Measurements from ENCODE around the gene VWF. TPM values are rescaled to one million over a fixed set of nuclear protein-coding genes. Genes with fewer than 3 reads are reported as not detected.
A peak's percentile ranks its signal among the peaks of the same experiment; 100 is the strongest.

VWF gene
- total RNA-seq, 4 donors from 2014 or later = 78.8 to 118 (median 101) TPM

GRCh38 chr12:6076346-6076745 is 48.1 kb downstream of the VWF start:
- no peaks in the 10 kb centered on the region for H3K36me3 ChIP-seq

GRCh38 chr12:6074979-6075585 is 49.4 kb downstream of the VWF start:
- intact Hi-C loops (cut with DNase I; ENCODE audit: low total_unique reads) = no loop called here
- ATAC-seq = peak; percentile 21 to 43
- TF ChIP-seq POLR2A (IDR thresholded peaks at IDR 0.05) (peak in 1 of 2 donors; percentile 8), CTCF (IDR thresholded peaks at IDR 0.05 in 4 of 5, conservative IDR thresholded peaks at IDR 0.05 in 1 of 5) (no peak)
- Histone ChIP-seq H3K36me3 (no peaks in the 10 kb centered on the region), H3K4me1 (peaks cover 0 to 5% of the 10 kb centered on the region in 2 donors), H3K4me3 (peak overlapping the region in 3 of 4 donors; percentile 17 to 41 (median 18)), H3K27me3 (peaks cover 0 to 7% (median 4%) of the 10 kb centered on the region in 3 donors), H3K27ac (peak overlapping the region in 3 of 4 donors; percentile 55 to 62 (median 58)), H3K9me3 (no peaks in the 10 kb centered on the region)
- in situ Hi-C loops (cut with MboI; ENCODE audit: low sequenced_read_pairs in 4 of 4) = no loop called here
- no peak for DNase-seq

More at GRCh38 chr12:6076346-6076745, 48.1 kb downstream of the VWF start:
- Histone ChIP-seq H3K4me1 (peaks cover 0 to 5% of the 10 kb centered on the region in 2 donors), H3K4me3 (no peak overlapping the region), H3K27ac (peak overlapping the region in 1 of 4 donors; percentile 20), H3K27me3 (peaks cover 0 to 7% (median 4%) of the 10 kb centered on the region in 3 donors), H3K9me3 (no peaks in the 10 kb centered on the region)
- TF ChIP-seq CTCF (IDR thresholded peaks at IDR 0.05 in 4 of 5, conservative IDR thresholded peaks at IDR 0.05 in 1 of 5) = no peak
- no peak for TF ChIP-seq POLR2A (IDR thresholded peaks at IDR 0.05)
- in situ Hi-C loops (cut with MboI; ENCODE audit: low sequenced_read_pairs in 4 of 4) (no loop called here), intact Hi-C loops (cut with DNase I; ENCODE audit: low total_unique reads) (no loop called here)
- DNase-seq (no peak), ATAC-seq (no peak)

GRCh38 chr12:6074427-6074826 is 50.0 kb downstream of the VWF start:
- Histone ChIP-seq H3K27me3 (peaks cover 0 to 7% (median 4%) of the 10 kb centered on the region in 3 donors), H3K9me3 (no peaks in the 10 kb centered on the region), H3K4me3 (peak overlapping the region in 3 of 4 donors; percentile 17 to 41 (median 18)), H3K27ac (peak overlapping the region in 3 of 4 donors; percentile 50 to 58 (median 55)), H3K36me3 (no peaks in the 10 kb centered on the region), H3K4me1 (peaks cover 0 to 7% of the 10 kb centered on the region in 2 donors)
- DNase-seq (no peak), ATAC-seq (no peak)
- in situ Hi-C loops (cut with MboI; ENCODE audit: low sequenced_read_pairs in 4 of 4) (no loop called here), intact Hi-C loops (cut with DNase I; ENCODE audit: low total_unique reads) (no loop called here)
- TF ChIP-seq CTCF (IDR thresholded peaks at IDR 0.05 in 4 of 5, conservative IDR thresholded peaks at IDR 0.05 in 1 of 5) = no peak
- no peak for TF ChIP-seq POLR2A (IDR thresholded peaks at IDR 0.05)

GRCh38 chr12:6073426-6073825 is 51.0 kb downstream of the VWF start:
- H3K4me1 ChIP-seq = peaks cover 0 to 9% of the 10 kb centered on the region in 2 donors
- no peak for ATAC-seq
- intact Hi-C loops (cut with DNase I; ENCODE audit: low total_unique reads) = no loop called here
- peaks cover 0 to 7% (median 4%) of the 10 kb centered on the region in 3 donors for H3K27me3 ChIP-seq
- H3K4me3 ChIP-seq = no peak overlapping the region
- no peak for DNase-seq
- in situ Hi-C loops (cut with MboI; ENCODE audit: low sequenced_read_pairs in 4 of 4) = no loop called here
- no peaks in the 10 kb centered on the region for H3K9me3 ChIP-seq
- TF ChIP-seq CTCF (IDR thresholded peaks at IDR 0.05 in 4 of 5, conservative IDR thresholded peaks at IDR 0.05 in 1 of 5) (no peak), POLR2A (IDR thresholded peaks at IDR 0.05) (no peak)
- peak overlapping the region in 3 of 4 donors; percentile 50 to 58 (median 55) for H3K27ac ChIP-seq
- no peaks in the 10 kb centered on the region for H3K36me3 ChIP-seq

Measured in gastrocnemius medialis (tissue), 4 donors.